ENCODE results near the gene MAS1. TPM values are rescaled to one million over a fixed set of nuclear protein-coding genes. Genes with fewer than 3 reads are reported as not detected.
"Not testable (repeated sequence)": the region's sequence is repeated elsewhere in the genome, so short reads cannot be mapped to it uniquely, and the experiment has no call there.

MAS1 gene
- total RNA-seq, 1 donor from 2014 or later: not detected

DNA sequence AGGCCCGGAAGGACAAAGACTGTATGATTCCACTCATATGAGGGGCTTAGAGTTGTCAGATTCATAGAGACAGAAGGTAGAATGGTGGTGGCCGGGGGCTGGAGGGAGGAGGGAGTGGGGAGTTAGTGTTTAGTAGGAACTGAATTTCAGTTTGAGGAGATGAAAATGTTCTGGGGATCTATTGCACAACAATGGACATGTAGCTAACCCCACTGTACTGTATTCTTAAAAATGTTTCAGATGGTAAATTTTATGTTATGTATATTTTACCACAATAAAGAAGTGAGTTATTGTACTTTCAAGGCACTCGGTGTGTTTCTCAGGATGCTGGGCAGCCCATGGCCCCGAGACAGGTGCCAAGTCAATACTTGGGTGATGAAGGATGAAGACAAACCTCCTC is 25.4 kb downstream of the MAS1 start:
- H3K4me3 ChIP-seq: no peak overlapping the region
- no peak overlapping the region for H3K27ac ChIP-seq
- no peaks in the 10 kb centered on the region for H3K36me3 ChIP-seq
- H3K9me3 ChIP-seq: no peaks in the 10 kb centered on the region
- peak in 1 of 2 donors; percentile 35 for DNase-seq (ENCODE audit: low spot score in 2 of 2)
- TF ChIP-seq, protein P1, sequence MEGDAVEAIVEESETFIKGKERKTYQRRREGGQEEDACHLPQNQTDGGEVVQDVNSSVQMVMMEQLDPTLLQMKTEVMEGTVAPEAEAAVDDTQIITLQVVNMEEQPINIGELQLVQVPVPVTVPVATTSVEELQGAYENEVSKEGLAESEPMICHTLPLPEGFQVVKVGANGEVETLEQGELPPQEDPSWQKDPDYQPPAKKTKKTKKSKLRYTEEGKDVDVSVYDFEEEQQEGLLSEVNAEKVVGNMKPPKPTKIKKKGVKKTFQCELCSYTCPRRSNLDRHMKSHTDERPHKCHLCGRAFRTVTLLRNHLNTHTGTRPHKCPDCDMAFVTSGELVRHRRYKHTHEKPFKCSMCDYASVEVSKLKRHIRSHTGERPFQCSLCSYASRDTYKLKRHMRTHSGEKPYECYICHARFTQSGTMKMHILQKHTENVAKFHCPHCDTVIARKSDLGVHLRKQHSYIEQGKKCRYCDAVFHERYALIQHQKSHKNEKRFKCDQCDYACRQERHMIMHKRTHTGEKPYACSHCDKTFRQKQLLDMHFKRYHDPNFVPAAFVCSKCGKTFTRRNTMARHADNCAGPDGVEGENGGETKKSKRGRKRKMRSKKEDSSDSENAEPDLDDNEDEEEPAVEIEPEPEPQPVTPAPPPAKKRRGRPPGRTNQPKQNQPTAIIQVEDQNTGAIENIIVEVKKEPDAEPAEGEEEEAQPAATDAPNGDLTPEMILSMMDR (IDR thresholded peaks at IDR 0.05): no peak
- intact Hi-C loops (cut with DNase I): no loop called here
- H3K27me3 ChIP-seq: no peaks in the 10 kb centered on the region
- no peaks in the 10 kb centered on the region for H3K4me1 ChIP-seq

- Histone ChIP-seq H3K36me3 (no peaks in the 10 kb centered on the region), H3K27me3 (no peaks in the 10 kb centered on the region), H3K27ac (no peak overlapping the region), H3K4me3 (no peak overlapping the region), H3K9me3 (no peaks in the 10 kb centered on the region), H3K4me1 (no peaks in the 10 kb centered on the region)
- intact Hi-C loops (cut with DNase I): no loop called here
- DNase-seq (ENCODE audit: low spot score in 2 of 2): peak in 1 of 2 donors; percentile 22
- TF ChIP-seq, protein P1 (IDR thresholded peaks at IDR 0.05): no peak
Measured at GRCh38 chr6:159916752-159917151, 26.0 kb downstream of the MAS1 start.

DNA sequence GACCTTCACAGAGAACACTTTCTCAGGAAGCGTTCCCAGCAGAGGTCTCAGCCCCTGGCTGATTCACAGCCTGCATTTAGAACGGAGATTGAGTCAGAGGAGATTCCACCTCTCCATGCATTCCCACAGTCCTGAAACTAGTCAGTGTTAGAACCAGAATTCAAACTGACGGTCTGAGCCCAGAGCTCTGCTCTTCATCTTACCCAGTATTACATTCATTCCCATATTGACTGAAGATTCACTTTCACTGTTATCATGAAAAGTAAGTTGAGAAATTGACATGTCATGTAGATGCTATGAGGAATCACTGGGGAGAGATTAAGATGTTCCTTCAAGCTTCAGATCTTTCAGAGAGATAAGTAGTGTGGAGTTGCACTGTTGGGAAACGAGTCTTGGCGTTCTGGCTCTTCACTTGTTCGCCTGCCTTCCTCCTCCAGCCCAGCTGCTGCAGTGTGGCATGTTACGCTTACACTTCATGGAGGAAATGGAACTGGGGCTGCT is 28.3 kb downstream of the MAS1 start:
- Histone ChIP-seq H3K4me3 (no peak overlapping the region), H3K9me3 (no peaks in the 10 kb centered on the region), H3K36me3 (no peaks in the 10 kb centered on the region), H3K4me1 (no peaks in the 10 kb centered on the region), H3K27ac (no peak overlapping the region), H3K27me3 (no peaks in the 10 kb centered on the region)
- TF ChIP-seq, protein P1 (IDR thresholded peaks at IDR 0.05): no peak
- DNase-seq (ENCODE audit: low spot score in 2 of 2): peak in 1 of 2 donors; percentile 30
- intact Hi-C loops (cut with DNase I): no loop called here

GRCh38 chr6:159919800-159920199 is 29.0 kb downstream of the MAS1 start:
- Histone ChIP-seq H3K36me3 (no peaks in the 10 kb centered on the region), H3K9me3 (no peaks in the 10 kb centered on the region), H3K4me3 (no peak overlapping the region), H3K27ac (no peak overlapping the region), H3K4me1 (no peaks in the 10 kb centered on the region), H3K27me3 (no peaks in the 10 kb centered on the region)
- no peak for DNase-seq (ENCODE audit: low spot score in 2 of 2)
- intact Hi-C loops (cut with DNase I): no loop called here
- TF ChIP-seq, protein P1 (IDR thresholded peaks at IDR 0.05): no peak

DNA sequence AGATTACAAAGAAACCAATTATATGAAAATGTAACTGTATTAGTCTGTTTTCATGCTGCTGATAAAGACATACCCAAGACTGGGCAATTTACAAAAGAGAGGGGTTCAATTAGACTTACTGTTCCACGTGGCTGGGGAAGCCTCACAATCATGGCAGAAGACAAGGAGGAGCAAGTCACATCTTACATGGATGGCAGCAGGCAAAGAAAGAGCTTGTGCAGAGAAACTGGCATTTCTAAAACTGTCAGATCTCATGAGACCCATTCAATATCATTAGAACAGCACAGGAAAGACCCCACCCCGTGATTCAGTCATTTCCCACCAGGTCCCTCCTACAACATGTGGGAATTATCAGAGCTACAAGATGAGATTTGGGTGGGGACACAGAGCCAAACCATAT is 33.4 kb downstream of the MAS1 start:
- H3K36me3 ChIP-seq; H3K9me3 ChIP-seq; H3K4me3 ChIP-seq; H3K27ac ChIP-seq; intact Hi-C loops (cut with DNase I); H3K27me3 ChIP-seq: not testable (repeated sequence)
- peaks cover 0 to 14% of the 10 kb centered on the region in 2 donors for H3K4me1 ChIP-seq
- DNase-seq (ENCODE audit: low spot score in 2 of 2): peak in 1 of 2 donors; percentile 25

- intact Hi-C loops (cut with DNase I): no loop called here
- Histone ChIP-seq H3K4me1 (peaks cover 4 to 29% of the 10 kb centered on the region in 2 donors), H3K36me3 (no peaks in the 10 kb centered on the region), H3K27ac (no peak overlapping the region), H3K9me3 (no peaks in the 10 kb centered on the region), H3K27me3 (no peaks in the 10 kb centered on the region), H3K4me3 (no peak overlapping the region)
- peak in 1 of 2 donors; percentile 49 for DNase-seq (ENCODE audit: low spot score in 2 of 2)
- TF ChIP-seq, protein P1 (IDR thresholded peaks at IDR 0.05): no peak
Measured at GRCh38 chr6:159926542-159927203, 35.9 kb downstream of the MAS1 start.
